HL-60/S4 treated with phorbol 12-myristate 13-acetate at 8.2 ng/mL for 4 days and 3 days (cell line): ENCODE data around the gene PIGH.
"Not testable (repeated sequence)": the region's sequence is repeated elsewhere in the genome, so short reads cannot be mapped to it uniquely, and the experiment has no call there.

Experiments
- in situ Hi-C: fragments of 300-500 bp; cut with MboI; formaldehyde crosslinking; loops from 2 replicates; pipeline ENCODE4 v1.15.0; 2022; ENCODE audit warnings: low sequenced_read_pairs

PIGH gene

DNA sequence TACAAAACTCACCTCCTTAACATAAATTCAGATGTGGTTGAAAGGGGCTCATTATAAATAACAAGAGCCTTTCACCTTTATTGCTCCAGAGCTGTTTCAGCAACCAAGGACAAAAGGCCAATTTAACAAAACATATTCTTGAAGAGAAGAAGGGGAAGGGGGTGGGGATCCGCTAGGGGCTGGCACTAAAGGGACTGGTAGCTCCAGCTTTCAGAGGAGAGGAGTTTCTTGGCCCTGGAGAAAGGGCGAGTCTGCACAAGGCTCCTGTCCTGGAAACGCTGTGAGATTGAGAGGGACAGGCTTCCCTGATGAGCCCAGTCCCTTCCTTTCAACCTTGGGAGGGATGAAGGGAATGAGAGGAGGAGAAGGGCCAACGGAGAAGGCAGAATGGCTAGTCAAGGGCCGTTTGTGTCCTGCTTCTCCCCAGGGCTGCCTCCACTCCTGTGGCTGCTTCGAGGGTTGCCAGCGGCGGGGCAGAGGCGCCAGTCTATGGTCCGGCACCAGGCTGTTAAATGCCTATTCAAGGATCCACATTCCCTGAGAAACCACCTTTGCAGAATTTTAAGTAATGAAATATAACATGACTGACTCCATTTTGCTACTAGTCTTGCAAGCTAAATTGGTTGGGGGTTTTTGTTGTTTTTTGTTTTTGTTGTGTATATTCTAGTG is 9.7 kb upstream of the PIGH start:
- in situ Hi-C loops, result no loop called here

DNA sequence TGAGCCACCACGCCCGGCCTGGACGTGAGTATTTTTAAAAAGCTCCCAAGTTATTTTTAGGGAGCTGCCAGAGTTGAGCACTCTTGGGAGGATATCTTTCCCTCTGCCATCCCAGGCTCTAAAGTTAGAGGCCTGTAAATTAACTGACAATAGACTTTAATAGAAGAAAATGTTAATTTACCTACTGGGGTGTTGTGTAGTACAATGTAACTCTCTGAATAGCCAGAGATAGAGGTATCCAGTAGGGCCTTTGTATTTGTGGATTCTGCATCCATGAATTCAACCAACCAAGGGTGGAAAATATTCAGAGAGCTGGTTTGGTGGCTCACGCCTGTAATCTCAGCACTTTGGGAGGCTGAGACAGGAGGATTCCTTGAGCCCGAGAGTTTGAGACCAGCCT is 7.6 kb upstream of the PIGH start:
- in situ Hi-C loops, result no loop called here

DNA sequence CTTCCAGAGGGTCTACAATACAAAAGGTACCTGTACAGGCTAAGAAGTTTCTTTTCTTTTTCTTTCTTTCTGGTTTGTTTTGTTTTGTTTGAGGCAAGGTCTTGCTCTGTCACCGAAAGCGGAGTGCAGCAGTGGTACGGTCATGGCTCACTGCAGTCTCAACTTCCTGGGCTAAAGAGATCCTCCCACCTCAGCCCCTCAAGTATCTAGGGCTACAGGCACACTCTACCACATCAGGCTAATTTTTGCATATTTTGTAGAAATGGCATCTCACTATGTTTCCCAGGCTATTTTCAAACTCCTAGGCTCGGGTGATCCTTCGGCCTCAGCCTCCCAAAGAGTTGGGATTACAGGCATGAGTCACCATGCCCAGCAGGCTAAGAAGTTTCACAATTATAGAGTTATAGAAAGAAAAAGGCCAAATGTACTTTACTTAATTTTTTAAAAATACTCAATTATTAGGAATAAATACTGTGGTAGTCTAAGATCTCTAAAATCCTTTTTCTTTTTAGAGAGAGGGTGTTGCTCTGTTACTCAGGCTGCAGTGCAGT is 3.0 kb upstream of the PIGH start:
- in situ Hi-C loops, result no loop called here

DNA sequence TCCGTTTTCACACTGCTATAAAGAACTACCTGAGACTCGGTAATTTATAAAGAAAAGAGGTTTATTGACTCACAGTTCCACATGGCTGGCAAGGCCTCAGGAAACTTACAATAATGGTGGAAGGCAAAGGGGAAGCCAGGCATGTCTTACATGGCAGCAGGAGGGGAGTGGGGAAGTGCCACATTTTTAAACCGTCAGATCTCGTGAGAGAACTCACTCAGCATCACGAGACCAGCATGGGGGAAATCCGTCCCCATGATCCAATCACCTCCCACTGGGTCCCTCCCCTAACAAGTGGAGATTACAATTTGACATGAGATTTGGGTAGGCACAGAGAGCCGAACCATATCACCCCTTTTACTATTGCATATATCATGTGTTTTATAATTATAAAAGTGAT is 2.0 kb upstream of the PIGH start:
- in situ Hi-C loops, result no loop called here

DNA sequence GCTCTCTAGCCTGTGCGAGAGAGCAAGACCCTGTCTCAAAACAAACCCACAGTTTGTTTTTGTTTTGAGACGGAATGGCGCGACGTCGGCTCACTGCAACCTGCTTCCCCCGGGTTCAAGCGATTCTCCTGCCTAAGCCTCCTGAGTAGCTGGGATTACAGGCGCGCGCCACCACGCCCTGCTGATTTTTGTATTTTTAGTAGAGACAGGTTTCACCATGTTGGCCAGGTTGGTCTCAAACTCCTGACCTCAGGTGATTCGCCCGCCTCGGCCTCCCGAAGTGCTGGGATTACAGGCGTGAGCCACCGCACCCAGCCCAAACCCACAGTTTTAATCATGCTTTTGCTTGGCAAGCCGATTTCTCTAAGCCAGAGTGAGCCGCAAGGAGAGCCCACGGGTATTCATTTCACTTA is 500 bp upstream of the PIGH start:
- in situ Hi-C loops, result not testable (repeated sequence)

DNA sequence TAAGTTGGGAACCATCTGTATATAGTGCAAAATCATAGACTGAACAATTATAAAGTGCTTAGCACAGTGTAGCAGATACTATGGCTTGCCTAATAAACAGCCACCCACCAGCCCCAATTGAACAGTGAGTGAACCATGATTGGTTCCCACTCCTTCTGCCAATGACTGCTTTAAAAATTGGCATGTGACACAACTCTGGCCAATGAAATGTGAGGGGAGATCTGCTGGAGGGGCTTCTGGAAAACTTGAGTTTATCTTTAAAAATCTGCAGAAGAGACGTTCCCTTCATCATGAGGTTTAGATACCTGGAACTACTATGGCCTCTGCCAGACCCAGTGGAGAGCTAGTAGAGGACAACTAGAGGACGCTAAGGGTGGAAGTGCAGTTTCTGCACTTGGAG is 4.7 kb downstream of the PIGH start:
- in situ Hi-C loops, result loop anchor here (25.0 kb wide), 1 partner anchor 117 kb away; the partner anchor contains the start of gene RDH12

DNA sequence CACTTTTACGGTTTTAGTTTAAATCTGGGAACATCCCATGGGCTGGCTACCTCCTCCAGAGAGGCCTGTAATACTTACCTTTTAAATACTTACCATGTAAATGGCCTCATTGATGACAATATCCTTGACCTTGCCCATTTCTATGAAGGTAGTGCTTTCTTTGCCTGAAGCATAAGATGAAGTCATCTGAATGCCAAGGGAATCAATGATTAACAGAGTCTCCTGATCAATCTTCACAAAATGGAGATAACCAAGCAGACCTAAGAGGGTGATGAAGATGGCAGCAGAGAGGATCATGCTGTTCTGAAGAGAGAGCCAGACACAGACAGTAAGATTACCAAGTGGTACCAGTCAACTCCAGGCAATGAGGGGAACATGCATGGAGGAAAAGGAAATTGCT is 6.4 kb downstream of the PIGH start:
- in situ Hi-C loops, result loop anchor here (25.0 kb wide), 1 partner anchor 119 kb away; the partner anchor contains the start of gene RDH12

DNA sequence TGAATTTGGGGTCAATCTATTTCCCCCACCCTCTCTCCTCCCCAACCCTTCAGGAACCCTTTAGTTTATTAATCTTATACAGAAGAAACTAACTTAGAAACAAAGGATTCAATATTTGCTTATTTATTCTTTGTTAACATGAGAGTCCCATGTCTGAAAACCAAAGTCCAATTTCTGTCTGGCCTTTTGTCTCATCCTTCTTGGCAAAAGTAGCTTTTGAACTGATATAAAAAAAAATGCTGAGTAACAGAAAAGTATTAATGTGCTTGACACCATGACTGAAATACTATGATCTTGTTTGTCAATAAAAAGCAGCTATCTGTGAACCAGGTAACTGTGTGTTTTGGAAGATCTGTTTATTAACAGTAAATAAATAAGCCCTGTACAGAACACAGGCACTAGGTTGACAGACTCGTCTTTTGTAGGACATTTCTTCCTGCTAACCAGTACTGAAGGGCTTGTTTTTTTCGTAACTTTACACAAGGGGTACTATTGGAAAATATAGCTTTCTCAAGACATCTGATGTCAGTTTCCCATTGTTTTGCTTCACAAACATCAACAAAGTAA is 10.8 kb downstream of the PIGH start:
- in situ Hi-C loops, result loop anchor here (25.0 kb wide), 1 partner anchor 123 kb away; the partner anchor contains the start of gene RDH12

DNA sequence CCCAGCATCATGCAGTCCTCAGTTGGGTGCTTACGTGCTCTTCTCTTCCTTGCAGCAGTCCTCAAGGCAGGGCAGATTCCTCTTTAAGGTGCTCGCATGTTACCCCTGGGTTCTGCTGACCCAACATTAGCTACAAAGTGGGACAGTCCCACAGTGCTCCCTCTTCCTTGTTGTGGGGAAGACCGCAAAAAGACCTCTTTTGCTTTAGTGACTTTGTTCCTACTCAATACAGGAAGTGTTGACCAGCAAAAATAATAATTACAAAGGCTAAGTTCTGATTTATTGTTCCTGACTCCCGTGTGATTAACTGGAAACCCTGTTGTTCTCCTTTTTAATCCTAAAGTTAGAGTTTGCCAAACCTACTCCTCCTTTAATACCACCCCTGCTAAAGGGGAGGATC is 13.7 kb downstream of the PIGH start:
- in situ Hi-C loops, result loop anchor here (25.0 kb wide), 1 partner anchor 126 kb away; the partner anchor contains the start of gene RDH12

DNA sequence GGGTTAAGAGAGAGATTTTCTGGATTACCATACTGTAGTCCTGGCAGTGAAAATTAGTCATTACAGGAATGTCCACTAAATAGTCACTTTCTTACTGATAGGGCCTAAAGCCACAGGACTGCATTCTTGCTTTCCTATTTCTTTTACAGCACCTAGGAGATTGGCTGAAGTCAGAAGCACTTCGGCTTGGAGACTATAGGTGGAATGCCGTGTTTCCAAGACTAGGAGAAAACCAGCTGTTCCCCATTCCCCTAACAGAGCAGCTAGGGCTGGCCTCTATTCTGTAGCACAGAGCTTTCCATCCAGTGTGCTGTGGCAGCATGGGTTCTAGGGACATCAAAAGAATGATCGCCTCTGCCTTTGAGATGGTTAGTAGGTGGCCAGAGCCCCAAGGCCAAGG is 15.1 kb downstream of the PIGH start:
- in situ Hi-C loops, result loop anchor here (25.0 kb wide), 1 partner anchor 127 kb away; the partner anchor contains the start of gene RDH12

DNA sequence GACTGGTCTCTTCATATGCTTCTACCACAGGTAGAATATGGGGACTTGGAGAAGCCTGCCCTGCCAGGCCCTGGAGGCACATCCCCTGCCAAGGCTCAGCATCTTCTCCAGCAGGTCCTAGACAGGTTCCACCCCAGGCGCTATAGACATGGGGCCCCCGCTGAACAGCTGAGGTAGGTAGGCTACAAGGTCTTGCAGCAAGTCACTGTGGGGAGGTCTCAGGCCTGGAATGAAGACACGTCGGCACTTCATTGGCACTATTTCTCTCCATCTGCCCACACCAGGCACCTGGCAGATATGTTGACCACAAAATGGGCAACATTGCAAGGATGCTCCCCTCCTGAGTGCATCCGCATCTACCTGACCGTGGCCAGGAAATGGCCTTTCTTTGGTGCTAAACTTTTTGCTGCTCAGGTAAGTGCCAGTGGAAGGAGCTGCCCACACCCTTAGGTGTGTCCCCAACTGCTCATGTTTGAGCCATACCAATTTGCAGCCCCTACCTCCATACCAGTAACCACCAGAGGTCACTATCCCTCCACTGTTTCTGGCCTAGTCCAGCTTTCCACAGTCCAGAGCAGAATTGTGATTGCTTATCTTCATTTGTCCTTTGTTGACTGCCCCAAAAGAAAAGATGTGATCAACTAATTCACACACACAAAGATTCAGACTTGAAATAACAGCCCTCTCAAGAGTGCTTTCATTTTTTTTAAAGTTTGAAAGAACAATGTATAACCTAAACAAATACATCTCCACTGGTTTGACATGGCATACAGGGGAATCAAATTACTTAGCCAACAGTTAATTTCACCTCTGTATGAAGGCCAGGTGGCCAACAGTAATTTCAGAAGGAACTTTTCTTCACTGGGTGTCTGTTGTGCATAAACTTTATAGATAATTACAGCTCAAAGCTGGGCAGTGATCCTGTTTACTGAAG is 16.1 kb downstream of the PIGH start:
- in situ Hi-C loops, result loop anchor here (25.0 kb wide), 1 partner anchor 128 kb away; the partner anchor contains the start of gene RDH12

DNA sequence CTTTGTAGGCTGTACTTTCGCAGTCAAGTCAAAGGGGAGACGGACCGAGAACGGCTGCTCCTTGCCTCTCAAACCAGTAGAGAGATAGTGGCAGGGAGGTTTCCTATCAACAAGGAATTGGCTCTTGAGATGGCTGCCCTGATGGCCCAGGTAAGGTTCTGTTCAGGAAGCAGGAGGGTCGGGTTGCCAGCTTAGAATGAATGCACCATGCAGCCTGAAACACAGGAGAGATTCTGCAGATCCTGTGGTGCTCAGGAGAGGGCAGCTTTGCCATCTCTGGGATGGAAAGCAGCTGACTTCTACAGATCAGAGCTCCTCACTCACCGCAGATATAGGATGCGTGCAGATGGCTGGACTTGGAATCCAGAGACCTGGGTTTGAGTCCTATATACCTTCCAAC is 18.0 kb downstream of the PIGH start:
- in situ Hi-C loops, result loop anchor here (25.0 kb wide), 1 partner anchor 130 kb away; the partner anchor contains the start of gene RDH12

DNA sequence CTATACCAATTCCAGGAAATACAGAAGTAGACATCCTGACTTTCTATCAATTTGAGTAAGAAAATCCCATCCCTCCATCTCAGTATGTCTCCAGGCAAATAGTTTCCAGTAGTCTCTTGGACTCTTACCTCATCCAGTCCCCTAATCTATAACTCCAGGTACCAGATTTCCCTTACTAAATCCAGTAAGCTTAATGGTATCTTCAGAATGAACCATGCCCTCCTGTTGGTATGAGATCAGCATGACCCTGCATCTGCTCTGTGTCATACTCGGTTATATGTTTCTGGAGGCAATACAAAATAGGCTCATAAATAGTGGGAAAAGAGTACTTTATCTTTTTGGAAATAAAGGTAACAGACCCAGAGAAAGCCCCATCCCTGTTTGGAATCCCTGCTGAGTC is 18.4 kb downstream of the PIGH start:
- in situ Hi-C loops, result loop anchor here (25.0 kb wide), 1 partner anchor 131 kb away; the partner anchor contains the start of gene RDH12

DNA sequence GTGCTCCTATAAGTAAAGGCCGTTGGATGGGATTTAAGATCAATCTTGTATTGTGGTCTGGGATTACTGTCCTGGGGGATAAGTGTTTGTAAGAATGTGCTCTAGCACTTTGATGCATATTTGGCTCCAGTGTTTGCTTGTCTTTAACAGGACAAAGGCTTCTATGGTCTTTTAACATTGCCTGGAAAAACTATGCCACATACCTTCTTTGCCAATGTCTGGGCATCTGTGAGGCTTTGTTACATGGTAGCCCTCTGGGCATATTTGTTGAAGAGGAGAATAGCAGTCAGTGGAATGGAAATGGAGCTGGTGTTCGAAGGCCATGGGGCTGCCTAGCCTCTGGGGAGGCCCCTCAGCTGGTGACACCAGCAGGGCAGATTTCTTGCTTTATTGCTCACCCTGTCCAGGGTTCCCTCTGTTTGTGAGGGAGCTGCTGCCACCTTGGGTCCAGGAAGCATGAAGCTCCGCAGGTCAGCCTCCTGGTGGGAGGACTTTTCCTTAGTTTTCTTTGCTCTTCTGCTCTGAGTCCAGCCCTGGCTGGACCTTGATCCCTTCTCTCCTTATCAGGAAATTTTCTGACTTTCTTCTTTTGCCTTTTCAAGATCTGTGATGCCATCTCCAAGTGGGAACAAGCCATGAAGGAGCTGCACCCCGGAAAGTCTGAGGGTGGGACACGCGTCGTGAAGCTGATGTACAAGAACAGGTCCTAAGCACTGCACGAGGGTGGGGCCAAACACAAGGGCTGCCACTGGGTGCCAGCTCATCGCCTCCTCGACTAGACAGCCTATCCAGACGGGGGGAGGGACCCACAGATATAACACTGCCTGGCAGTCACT is 19.5 kb downstream of the PIGH start:
- in situ Hi-C loops, result loop anchor here (25.0 kb wide), 1 partner anchor 132 kb away; the partner anchor contains the start of gene RDH12

DNA sequence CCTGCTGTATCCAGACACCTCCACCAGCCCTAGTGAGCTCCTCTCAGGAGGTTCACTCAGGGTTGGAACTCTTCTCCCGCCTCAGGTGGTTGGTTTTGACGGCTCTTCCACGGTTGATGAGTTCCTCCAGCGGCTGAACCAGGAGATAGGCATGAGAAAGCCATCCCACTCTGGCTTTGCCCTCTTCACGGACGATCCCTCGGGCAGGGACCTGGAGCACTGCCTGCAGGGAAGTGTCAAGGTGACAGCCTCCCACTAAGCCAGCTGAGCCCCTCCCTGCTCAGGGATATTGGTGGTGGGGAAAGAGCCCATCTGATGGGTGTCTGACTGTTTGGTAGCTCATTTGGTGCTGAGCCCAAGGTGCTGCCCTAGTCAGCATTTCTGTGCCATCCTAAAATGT is 20.4 kb downstream of the PIGH start:
- in situ Hi-C loops, result loop anchor here (25.0 kb wide), 1 partner anchor 133 kb away; the partner anchor contains the start of gene RDH12

DNA sequence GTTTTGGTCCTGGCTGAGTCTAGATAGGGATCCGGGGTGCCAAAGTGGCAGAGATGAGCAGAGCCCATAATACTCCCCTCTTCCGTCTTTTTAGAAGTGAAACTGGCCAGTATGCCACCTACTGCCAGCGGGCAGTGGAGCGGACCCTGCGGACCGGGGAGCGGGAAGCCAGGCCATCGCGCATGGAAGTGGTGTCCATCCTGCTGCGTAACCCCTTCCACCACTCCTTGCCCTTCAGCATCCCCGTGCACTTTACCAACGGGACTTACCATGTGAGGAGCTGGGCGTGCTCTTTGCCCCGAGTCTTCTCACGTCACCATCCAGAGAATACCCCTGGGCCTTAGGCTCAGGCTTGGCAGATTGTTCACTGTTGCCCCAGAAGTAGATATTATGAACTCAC is 21.0 kb downstream of the PIGH start:
- in situ Hi-C loops, result loop anchor here (25.0 kb wide), 1 partner anchor 133 kb away; the partner anchor contains the start of gene RDH12

DNA sequence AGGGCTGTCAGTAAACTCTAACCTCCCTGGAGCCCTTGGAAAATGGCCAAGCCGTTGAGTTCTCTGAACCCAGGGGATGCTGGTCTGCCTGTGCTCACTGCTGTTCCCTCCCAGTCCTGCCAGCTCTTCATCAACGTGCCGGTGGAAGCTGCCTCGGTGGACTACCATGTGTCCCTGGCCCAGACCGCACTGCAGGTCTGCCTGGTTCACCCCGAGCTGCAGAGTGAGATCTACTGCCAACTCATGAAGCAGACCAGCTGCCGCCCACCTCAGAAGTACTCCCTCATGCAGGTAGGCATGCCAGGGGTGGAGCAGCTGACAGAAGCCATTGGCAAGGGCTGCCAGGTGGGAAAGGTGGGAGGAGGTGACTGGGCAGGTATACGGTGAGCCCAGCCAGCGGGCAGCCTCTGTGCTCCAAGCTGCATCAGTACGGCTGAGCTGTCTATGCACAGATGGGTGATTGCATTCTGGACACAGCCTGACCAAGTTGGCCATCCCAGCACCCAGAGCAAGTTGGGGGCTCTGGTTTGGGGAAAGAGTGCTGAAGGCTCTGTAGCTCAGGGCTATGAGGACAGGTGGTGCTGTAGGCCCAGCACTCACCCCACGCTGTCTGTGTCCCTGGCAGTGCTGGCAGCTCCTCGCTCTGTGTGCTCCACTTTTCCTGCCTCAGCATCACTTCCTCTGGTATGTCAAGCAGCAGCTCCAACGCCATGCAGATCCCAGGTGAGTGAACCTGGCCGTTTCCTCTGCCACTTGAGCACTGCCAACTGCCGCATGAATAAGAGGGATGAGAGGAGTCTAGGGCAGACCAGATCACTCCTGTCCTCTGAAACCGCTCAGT is 21.9 kb downstream of the PIGH start:
- in situ Hi-C loops, result loop anchor here (25.0 kb wide), 1 partner anchor 134 kb away; the partner anchor contains the start of gene RDH12

DNA sequence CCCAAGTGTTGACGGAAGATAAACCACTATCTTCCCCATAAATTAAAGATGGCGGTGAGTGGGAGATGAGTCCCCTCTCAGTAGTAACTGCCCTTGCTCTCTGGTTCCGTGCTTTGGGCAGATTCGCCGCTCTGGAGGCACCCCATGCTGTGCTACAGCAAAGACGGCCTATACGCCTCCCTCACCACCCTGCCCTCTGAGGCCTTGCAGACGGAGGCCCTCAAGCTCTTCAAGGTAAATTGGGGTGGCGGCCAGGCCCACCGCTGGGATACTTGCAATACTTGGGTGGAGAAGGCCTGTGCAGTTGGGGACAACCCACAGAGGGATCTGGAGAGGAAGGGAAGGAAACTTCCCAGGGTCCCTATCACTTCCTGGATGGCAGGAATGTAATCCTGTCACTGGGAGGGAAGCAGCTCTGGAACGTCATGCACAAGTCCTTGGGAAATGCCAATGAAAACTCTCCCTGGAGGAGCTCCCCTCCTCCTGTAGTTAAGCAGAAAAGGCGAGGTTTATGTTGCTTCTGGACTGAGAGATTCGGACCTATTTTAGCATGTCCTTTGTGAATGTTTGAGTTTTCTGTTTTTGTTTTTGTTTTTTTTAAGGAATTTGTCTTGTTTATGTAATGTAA is 22.8 kb downstream of the PIGH start:
- in situ Hi-C loops, result loop anchor here (25.0 kb wide), 1 partner anchor 135 kb away; the partner anchor contains the start of gene RDH12
